Mesendoderm (in vitro differentiated cells): ENCODE data around the gene PBX1.
"Not testable (repeated sequence)": the region's sequence is repeated elsewhere in the genome, so short reads cannot be mapped to it uniquely, and the experiment has no call there.

Experiments used
- DNase-seq: peaks from one replicate; pipeline ENCODE4 v3.0.0; 2013
- H2AK5ac ChIP-seq: 2 replicates; pipeline ENCODE4 v1.6.1; 2013; ENCODE audit warnings: low read length, inconsistent platforms
- H2BK120ac ChIP-seq: 2 replicates; pipeline ENCODE4 v1.6.1; 2013; ENCODE audit warnings: low read depth, mild to moderate bottlenecking, low read length, moderate library complexity, mixed read lengths
- H2BK15ac ChIP-seq: replicated peaks from 2 replicates; pipeline ENCODE4 v1.6.1; 2013; ENCODE audit warnings: low read depth, mild to moderate bottlenecking, moderate library complexity
- H2BK5ac ChIP-seq: 2 replicates; pipeline ENCODE4 v1.6.1; 2013; ENCODE audit warnings: low read length, inconsistent platforms
- H3K18ac ChIP-seq: 2 replicates; pipeline ENCODE4 v1.6.1; 2013; ENCODE audit warnings: mild to moderate bottlenecking, low read length, mixed read lengths
- H3K23ac ChIP-seq: one replicate; pipeline ENCODE4 v1.6.1; 2013; ENCODE audit warnings: low read length
- H3K27ac ChIP-seq: 2 replicates; pipeline ENCODE4 v1.5.1; 2013; ENCODE audit warnings: low read depth, mild to moderate bottlenecking, inconsistent platforms, low read length, moderate library complexity
- H3K27me3 ChIP-seq: 2 replicates; pipeline ENCODE4 v1.6.1; 2013; ENCODE audit warnings: low read length, control low read depth, mild to moderate bottlenecking, inconsistent platforms; ENCODE audit not compliant: insufficient read depth, poor library complexity
- H3K36me3 ChIP-seq: 2 replicates; pipeline ENCODE4 v1.6.1; 2013; ENCODE audit warnings: low read length, inconsistent platforms; ENCODE audit not compliant: control insufficient read depth, insufficient read depth
- H3K4ac ChIP-seq: one replicate; pipeline ENCODE4 v1.6.1; 2013; ENCODE audit warnings: low read depth, mild to moderate bottlenecking, low read length, moderate library complexity
- H3K4me1 ChIP-seq: 2 replicates; pipeline ENCODE4 v1.6.1; 2013; ENCODE audit warnings: low read depth, low read length, inconsistent platforms; ENCODE audit not compliant: control insufficient read depth
- H3K4me2 ChIP-seq: 2 replicates; pipeline ENCODE4 v1.6.1; 2013; ENCODE audit warnings: low read length
- H3K4me3 ChIP-seq: 2 replicates; pipeline ENCODE4 v1.5.1; 2013; ENCODE audit warnings: mild to moderate bottlenecking, low read length
- H3K56ac ChIP-seq: one replicate; pipeline ENCODE4 v1.6.1; 2013; ENCODE audit warnings: low read length
- H3K79me1 ChIP-seq: 2 replicates; pipeline ENCODE4 v1.6.1; 2013; ENCODE audit warnings: low read length, inconsistent platforms
- H3K79me2 ChIP-seq: 2 replicates; pipeline ENCODE4 v1.6.1; 2013; ENCODE audit warnings: mild to moderate bottlenecking, low read length; ENCODE audit not compliant: control insufficient read depth, insufficient read depth
- H3K9ac ChIP-seq: 2 replicates; pipeline ENCODE4 v1.6.1; 2013; ENCODE audit warnings: low read length, inconsistent platforms
- H4K5ac ChIP-seq: one replicate; pipeline ENCODE4 v1.6.1; 2013; ENCODE audit warnings: low read length
- H4K8ac ChIP-seq: one replicate; pipeline ENCODE4 v1.6.1; 2013; ENCODE audit warnings: low read depth, mild to moderate bottlenecking, control low read depth, low read length, moderate library complexity
- WGBS: extraction: QIAGEN DNeasy Blood & Tissue Kit; methylation state at CpG from one replicate; pipeline ENCODE4 v1.1.7; 2013; ENCODE audit warnings: low lambda C conversion rate, missing lambda C conversion rate; ENCODE audit not compliant: insufficient coverage; ENCODE audit errors: extremely low coverage; 5-methylcytosine and 5-hydroxymethylcytosine counted together

Gene PBX1

GRCh38 chr1:164648636-164649035 lies 89.7 kb downstream of the PBX1 start:
- H3K27me3 ChIP-seq: no peaks in the 10 kb centered on the region
- H2BK15ac ChIP-seq: no peak overlapping the region
- no peak overlapping the region for H3K9ac ChIP-seq
- H3K79me1 ChIP-seq: peaks cover 3% of the 10 kb centered on the region
- H2BK5ac ChIP-seq: no peak overlapping the region
- no peak overlapping the region for H3K18ac ChIP-seq
- H2AK5ac ChIP-seq: no peak overlapping the region
- no peak overlapping the region for H3K56ac ChIP-seq
- no peak overlapping the region for H3K23ac ChIP-seq
- no peak overlapping the region for H3K4me3 ChIP-seq
- peak; percentile 53 for DNase-seq
- no peak overlapping the region for H3K4me2 ChIP-seq
- peaks cover 21% of the 10 kb centered on the region for H3K4me1 ChIP-seq
- H3K36me3 ChIP-seq: no peaks in the 10 kb centered on the region
- H3K27ac ChIP-seq: no peak overlapping the region
- H2BK120ac ChIP-seq: no peak overlapping the region
- H3K4ac ChIP-seq: no peak overlapping the region
- no peak overlapping the region for H4K8ac ChIP-seq
- H4K5ac ChIP-seq: no peak overlapping the region
- H3K79me2 ChIP-seq: no peaks in the 10 kb centered on the region
- WGBS: no CpG with 5 or more reads among the region's 2 CpGs

GRCh38 chr1:164649146-164649545 lies 90.2 kb downstream of the PBX1 start:
- Histone ChIP-seq H3K9ac (no peak overlapping the region), H3K4me3 (no peak overlapping the region), H3K18ac (no peak overlapping the region), H2BK120ac (no peak overlapping the region), H3K36me3 (no peaks in the 10 kb centered on the region), H3K4me1 (peaks cover 21% of the 10 kb centered on the region), H4K5ac (no peak overlapping the region), H3K79me1 (peaks cover 3% of the 10 kb centered on the region), H3K4me2 (no peak overlapping the region), H2BK15ac (peak overlapping the region; percentile 65), H4K8ac (no peak overlapping the region), H3K27ac (no peak overlapping the region), H2AK5ac (no peak overlapping the region), H3K56ac (no peak overlapping the region), H3K23ac (no peak overlapping the region), H3K27me3 (no peaks in the 10 kb centered on the region), H3K4ac (no peak overlapping the region), H2BK5ac (no peak overlapping the region), H3K79me2 (no peaks in the 10 kb centered on the region)
- no CpG with 5 or more reads among the region's 4 CpGs for WGBS
- no peak for DNase-seq

GRCh38 chr1:164650531-164650930 lies 91.5 kb downstream of the PBX1 start:
- no peaks in the 10 kb centered on the region for H3K27me3 ChIP-seq
- no peaks in the 10 kb centered on the region for H3K36me3 ChIP-seq
- H4K5ac ChIP-seq: no peak overlapping the region
- H3K79me1 ChIP-seq: peaks cover 5% of the 10 kb centered on the region
- WGBS: no CpG with 5 or more reads among the region's 2 CpGs
- H2AK5ac ChIP-seq: no peak overlapping the region
- H3K4me2 ChIP-seq: no peak overlapping the region
- H3K4me3 ChIP-seq: no peak overlapping the region
- H2BK5ac ChIP-seq: no peak overlapping the region
- H2BK120ac ChIP-seq: no peak overlapping the region
- no peak for DNase-seq
- H3K23ac ChIP-seq: no peak overlapping the region
- H2BK15ac ChIP-seq: no peak overlapping the region
- H3K56ac ChIP-seq: no peak overlapping the region
- H3K27ac ChIP-seq: no peak overlapping the region
- peaks cover 21% of the 10 kb centered on the region for H3K4me1 ChIP-seq
- peaks cover 2% of the 10 kb centered on the region for H3K79me2 ChIP-seq
- H4K8ac ChIP-seq: no peak overlapping the region
- no peak overlapping the region for H3K9ac ChIP-seq
- H3K18ac ChIP-seq: no peak overlapping the region
- no peak overlapping the region for H3K4ac ChIP-seq

GRCh38 chr1:164651351-164651951 lies 92.5 kb downstream of the PBX1 start:
- Histone ChIP-seq H3K27ac (no peak overlapping the region), H3K4me2 (no peak overlapping the region), H2BK15ac (no peak overlapping the region), H3K23ac (no peak overlapping the region), H3K9ac (no peak overlapping the region), H2AK5ac (no peak overlapping the region), H3K79me2 (peaks cover 2% of the 10 kb centered on the region), H3K4ac (no peak overlapping the region), H4K5ac (no peak overlapping the region), H2BK5ac (no peak overlapping the region), H4K8ac (no peak overlapping the region), H3K36me3 (no peaks in the 10 kb centered on the region), H3K4me3 (no peak overlapping the region), H3K18ac (no peak overlapping the region), H3K56ac (peak overlapping the region; percentile 27), H3K79me1 (peaks cover 5% of the 10 kb centered on the region), H3K27me3 (no peaks in the 10 kb centered on the region), H3K4me1 (peaks cover 19% of the 10 kb centered on the region), H2BK120ac (no peak overlapping the region)
- WGBS: no CpG with 5 or more reads among the region's 13 CpGs
- no peak for DNase-seq

- not testable (repeated sequence) for H3K23ac ChIP-seq, H3K4ac ChIP-seq, H3K27me3 ChIP-seq, H3K4me2 ChIP-seq, H3K9ac ChIP-seq, H3K4me3 ChIP-seq, H3K27ac ChIP-seq, H4K5ac ChIP-seq, H3K79me1 ChIP-seq, H3K18ac ChIP-seq, H4K8ac ChIP-seq, H3K36me3 ChIP-seq, H2BK5ac ChIP-seq, H3K56ac ChIP-seq, H2BK15ac ChIP-seq, H2BK120ac ChIP-seq, H3K79me2 ChIP-seq, H2AK5ac ChIP-seq, DNase-seq
- peaks cover 12% of the 10 kb centered on the region for H3K4me1 ChIP-seq
- no CpG with 5 or more reads among the region's 6 CpGs for WGBS
Observed at GRCh38 chr1:164652969-164653368, 94.0 kb downstream of the PBX1 start.

GRCh38 chr1:164653705-164654104 lies 94.7 kb downstream of the PBX1 start:
- Histone ChIP-seq H3K4me1 (peaks cover 12% of the 10 kb centered on the region), H4K5ac (no peak overlapping the region), H2BK5ac (no peak overlapping the region), H2BK15ac (no peak overlapping the region), H3K79me2 (peaks cover 2% of the 10 kb centered on the region), H2AK5ac (no peak overlapping the region), H3K23ac (no peak overlapping the region), H3K79me1 (peaks cover 5% of the 10 kb centered on the region), H3K4me3 (no peak overlapping the region), H4K8ac (no peak overlapping the region), H2BK120ac (no peak overlapping the region), H3K56ac (no peak overlapping the region), H3K4me2 (no peak overlapping the region), H3K27ac (no peak overlapping the region), H3K27me3 (no peaks in the 10 kb centered on the region), H3K18ac (no peak overlapping the region), H3K9ac (no peak overlapping the region), H3K36me3 (no peaks in the 10 kb centered on the region), H3K4ac (no peak overlapping the region)
- no CpG with 5 or more reads among the region's 3 CpGs for WGBS
- no peak for DNase-seq
